ENCODE data around the gene RNF43. TPM values are rescaled to one million over a fixed set of nuclear protein-coding genes. Genes with fewer than 3 reads are reported as not detected.
A peak's percentile ranks its signal among the peaks of the same experiment; 100 is the strongest.

Gene RNF43
- total RNA-seq, result 100 to 1,000 TPM in 2 of 4 donors, 10 to 100 TPM in 2; 46.9 to 104 (median 85.4) TPM

- TF ChIP-seq POLR2A (IDR thresholded peaks at IDR 0.05) (peak; percentile 96 to 97), CTCF (IDR thresholded peaks at IDR 0.05) (peak; percentile 48 to 98 (median 86))
- Histone ChIP-seq H3K4me1 (peaks cover 0 to 7% (median 0%) of the 10 kb centered on the region in 4 donors), H3K27ac (peak within 1 kb of the TSS; percentile 47 to 83 (median 62)), H3K4me3 (peak within 1 kb of the TSS in 3 of 4 donors; percentile 25 to 52 (median 47)), H3K9me3 (no peaks in the 10 kb centered on the region), H3K27me3 (no peaks in the 10 kb centered on the region), H3K36me3 (no peaks in the 10 kb centered on the region)
- peak; percentile 93 to 98 (median 94) for DNase-seq
These were observed at the start of gene RNF43 for GRCh38 chr17:58417300-58418092. TSS of gene RNF43 (minus strand) at chr17:58417534. CDS start at chr17:58415577, 1,957 bp downstream.

GRCh38 chr17:58455491-58455890 is 38.2 kb upstream of the RNF43 start:
- H3K27ac ChIP-seq, result no peak overlapping the region
- no peak overlapping the region for H3K4me3 ChIP-seq
- no peaks in the 10 kb centered on the region for H3K36me3 ChIP-seq
- no peak for DNase-seq
- no peaks in the 10 kb centered on the region for H3K27me3 ChIP-seq
- H3K4me1 ChIP-seq, result no peaks in the 10 kb centered on the region
- TF ChIP-seq POLR2A (IDR thresholded peaks at IDR 0.05) (no peak), CTCF (IDR thresholded peaks at IDR 0.05) (no peak)
- H3K9me3 ChIP-seq, result no peaks in the 10 kb centered on the region

GRCh38 chr17:58452738-58453137 is 35.4 kb upstream of the RNF43 start:
- Histone ChIP-seq H3K9me3 (no peaks in the 10 kb centered on the region), H3K27me3 (no peaks in the 10 kb centered on the region), H3K4me1 (no peaks in the 10 kb centered on the region), H3K27ac (no peak overlapping the region), H3K4me3 (no peak overlapping the region), H3K36me3 (no peaks in the 10 kb centered on the region)
- no peak for DNase-seq
- no peak for TF ChIP-seq POLR2A (IDR thresholded peaks at IDR 0.05)
- TF ChIP-seq CTCF (IDR thresholded peaks at IDR 0.05), result no peak

- H3K36me3 ChIP-seq, result no peaks in the 10 kb centered on the region
- TF ChIP-seq POLR2A (IDR thresholded peaks at IDR 0.05) (no peak), CTCF (IDR thresholded peaks at IDR 0.05) (peak in 5 of 6 experiments; percentile 5 to 91 (median 85))
- H3K9me3 ChIP-seq, result no peaks in the 10 kb centered on the region
- H3K27me3 ChIP-seq, result no peaks in the 10 kb centered on the region
- no peaks in the 10 kb centered on the region for H3K4me1 ChIP-seq
- DNase-seq, result peak; percentile 57 to 87 (median 73)
- H3K27ac ChIP-seq, result no peak overlapping the region
- H3K4me3 ChIP-seq, result no peak overlapping the region
These were observed 30.0 kb upstream of the RNF43 start for GRCh38 chr17:58447039-58447975.

GRCh38 chr17:58446086-58446485 is 28.8 kb upstream of the RNF43 start:
- TF ChIP-seq POLR2A (IDR thresholded peaks at IDR 0.05), result no peak
- Histone ChIP-seq H3K36me3 (no peaks in the 10 kb centered on the region), H3K27ac (no peak overlapping the region), H3K9me3 (no peaks in the 10 kb centered on the region), H3K27me3 (no peaks in the 10 kb centered on the region), H3K4me3 (no peak overlapping the region), H3K4me1 (no peaks in the 10 kb centered on the region)
- DNase-seq, result no peak
